ENCODE results near the gene PRKG1. TPM values are rescaled to one million over a fixed set of nuclear protein-coding genes. Genes with fewer than 3 reads are reported as not detected.

The PRKG1 gene
- total RNA-seq, 4 donors from 2014 or later: 17.1 to 36.4 (median 25.8) TPM

GRCh38 chr10:51729822-51730555 is 655.7 kb downstream of the PRKG1 start:
- ATAC-seq (ENCODE audit: low FRiP score): no peak
- no peak for DNase-seq (ENCODE audit: low spot score)
- TF ChIP-seq CTCF (IDR thresholded peaks at IDR 0.05): no peak

- DNase-seq (ENCODE audit: low spot score): no peak
- ATAC-seq (ENCODE audit: low FRiP score): no peak
- no peak for TF ChIP-seq CTCF (IDR thresholded peaks at IDR 0.05)
Observed at GRCh38 chr10:51733057-51733456, 658.8 kb downstream of the PRKG1 start.

- DNase-seq (ENCODE audit: low spot score) (no peak), ATAC-seq (ENCODE audit: low FRiP score) (no peak)
- no peak for TF ChIP-seq CTCF (IDR thresholded peaks at IDR 0.05)
Observed at GRCh38 chr10:51743146-51743545, 668.9 kb downstream of the PRKG1 start.

GRCh38 chr10:51744235-51745000 is 670.1 kb downstream of the PRKG1 start:
- DNase-seq (ENCODE audit: low spot score) (no peak), ATAC-seq (ENCODE audit: low FRiP score) (no peak)
- TF ChIP-seq CTCF (IDR thresholded peaks at IDR 0.05): no peak

- ATAC-seq (ENCODE audit: low FRiP score) (no peak), DNase-seq (ENCODE audit: low spot score) (no peak)
- no peak for TF ChIP-seq CTCF (IDR thresholded peaks at IDR 0.05)
Observed at GRCh38 chr10:51745397-51745796, 671.1 kb downstream of the PRKG1 start.

- DNase-seq (ENCODE audit: low spot score) (no peak), ATAC-seq (ENCODE audit: low FRiP score) (no peak)
- no peak for TF ChIP-seq CTCF (IDR thresholded peaks at IDR 0.05)
Observed at GRCh38 chr10:51747216-51747615, 672.9 kb downstream of the PRKG1 start.

- no peak for ATAC-seq (ENCODE audit: low FRiP score)
- TF ChIP-seq CTCF (IDR thresholded peaks at IDR 0.05): no peak
- DNase-seq (ENCODE audit: low spot score): no peak
Observed at GRCh38 chr10:51748959-51749358, 674.7 kb downstream of the PRKG1 start.

Measured in omental fat pad (tissue), 4 donors.